Endodermal cell (in vitro differentiated cells): Measurements from ENCODE around the gene KLHL33. TPM values are rescaled to one million over a fixed set of nuclear protein-coding genes. Genes with fewer than 3 reads are reported as not detected.

Experiments used
- DNase-seq: peaks from one replicate; pipeline ENCODE4 v3.0.0-alpha.2; 2017
- H3K27ac ChIP-seq: 2 replicates; pipeline ENCODE4 v1.5.1; 2013; ENCODE audit warnings: mild to moderate bottlenecking, low read depth, low read length, moderate library complexity
- H3K27me3 ChIP-seq: 2 replicates; pipeline ENCODE4 v1.6.1; 2013; ENCODE audit warnings: mild to moderate bottlenecking, low read length, moderate library complexity; ENCODE audit not compliant: insufficient read depth, control insufficient read depth, poor library complexity, severe bottlenecking
- H3K36me3 ChIP-seq: 2 replicates; pipeline ENCODE4 v1.7.0; 2013; ENCODE audit warnings: mild to moderate bottlenecking, low read length, moderate library complexity; ENCODE audit not compliant: control insufficient read depth, insufficient read depth
- H3K4me1 ChIP-seq: one replicate; pipeline ENCODE4 v1.7.0; 2013; ENCODE audit warnings: low read length; ENCODE audit not compliant: control insufficient read depth, insufficient read depth
- H3K4me3 ChIP-seq: 2 replicates; pipeline ENCODE4 v1.5.1; 2013; ENCODE audit warnings: mild to moderate bottlenecking, low read length, moderate library complexity
- H3K9ac ChIP-seq: 2 replicates; pipeline ENCODE4 v1.6.1; 2013; ENCODE audit warnings: mild to moderate bottlenecking, low read length, moderate library complexity; ENCODE audit not compliant: poor library complexity, severe bottlenecking; ENCODE audit errors: extremely low read depth
- H3K9me3 ChIP-seq: 2 replicates; pipeline ENCODE4 v1.6.1; 2013; ENCODE audit warnings: mild to moderate bottlenecking, low read length, moderate library complexity; ENCODE audit not compliant: control insufficient read depth
- H3K27ac Mint-ChIP-seq: 2 replicates; pipeline ENCODE4 v1.8.0; 2020; ENCODE audit warnings: mixed read lengths
- H3K27me3 Mint-ChIP-seq: 2 replicates; pipeline ENCODE4 v1.8.0; 2021; ENCODE audit warnings: mild to moderate bottlenecking, mixed read lengths; ENCODE audit not compliant: insufficient read depth
- H3K36me3 Mint-ChIP-seq: 2 replicates; pipeline ENCODE4 v1.8.0; 2020; ENCODE audit warnings: low read depth, mixed read lengths
- H3K4me1 Mint-ChIP-seq: 2 replicates; pipeline ENCODE4 v1.8.0; 2020; ENCODE audit warnings: mixed read lengths
- H3K4me3 Mint-ChIP-seq: 2 replicates; pipeline ENCODE4 v1.8.0; 2020; ENCODE audit warnings: mild to moderate bottlenecking, moderate library complexity, mixed read lengths
- H3K9me3 Mint-ChIP-seq: 2 replicates; pipeline ENCODE4 v1.8.0; 2020; ENCODE audit warnings: mild to moderate bottlenecking, mixed read lengths
- CTCF ChIP-seq: fragments of 200-600 bp; sonication (generic); conservative IDR thresholded peaks from 2 replicates; pipeline ENCODE4 v1.5.0; 2021; ENCODE audit warnings: antibody characterized with exemption, mild to moderate bottlenecking
- WGBS, 2 experiments: methylation state at CpG; one replicate each; pipeline versions ENCODE4 v1.1.5 to v1.1.7; 2013; ENCODE audit warnings: missing lambda C conversion rate in 2 of 2, mixed read lengths in 1 of 2; ENCODE audit not compliant: insufficient coverage in 1 of 2, insufficient read length in 1 of 2; 5-methylcytosine and 5-hydroxymethylcytosine counted together
- total RNA-seq, 2 donors: library from RNA; stranded (reverse); fragmentation: NEBNext Ultra II Directional in 1 of 2; extraction: Animal tissue kit (Norgen Biotek cat#: 25700) in 1 of 2; gene quantifications; 2 replicates in 1 of 2; 3 replicates in 1 of 2; pipeline ENCODE4 v1.2.1, GENCODE V29; 2021

Gene KLHL33
- total RNA-seq, 2 donors from 2014 or later, result 0.09 TPM; not detected in 1

GRCh38 chr14:20377171-20377570 is 58.8 kb downstream of the KLHL33 start:
- Mint-ChIP-seq H3K4me3 (no peak overlapping the region), H3K36me3 (peaks cover 71% of the 10 kb centered on the region), H3K27ac (no peak overlapping the region), H3K27me3 (no peaks in the 10 kb centered on the region), H3K4me1 (no peaks in the 10 kb centered on the region), H3K9me3 (no peaks in the 10 kb centered on the region)
- Histone ChIP-seq H3K9ac (no peak overlapping the region), H3K27me3 (no peaks in the 10 kb centered on the region), H3K27ac (no peak overlapping the region), H3K9me3 (no peaks in the 10 kb centered on the region), H3K36me3 (peaks cover 73% of the 10 kb centered on the region), H3K4me1 (no peaks in the 10 kb centered on the region), H3K4me3 (no peak overlapping the region)
- 89% methylated on average over 2 of the region's 2 CpGs; no CpG with 5 or more reads in 1 of the 2 experiments for WGBS, 2 experiments
- no peak for DNase-seq
- no peak for TF ChIP-seq CTCF

- 90 to 93% methylated on average over 9 to 12 of the region's 12 CpGs for WGBS, 2 experiments
These were observed 59.8 kb downstream of the KLHL33 start for GRCh38 chr14:20376071-20376588.

More at GRCh38 chr14:20376071-20376588, 59.8 kb downstream of the KLHL33 start:
- H3K9me3 Mint-ChIP-seq, result no peaks in the 10 kb centered on the region
- peaks cover 71% of the 10 kb centered on the region for H3K36me3 Mint-ChIP-seq
- H3K9ac ChIP-seq, result no peak overlapping the region
- H3K27ac Mint-ChIP-seq, result no peak overlapping the region
- H3K27ac ChIP-seq, result no peak overlapping the region
- H3K4me3 Mint-ChIP-seq, result no peak overlapping the region
- no peak for TF ChIP-seq CTCF
- H3K27me3 ChIP-seq, result no peaks in the 10 kb centered on the region
- no peaks in the 10 kb centered on the region for H3K4me1 Mint-ChIP-seq
- no peaks in the 10 kb centered on the region for H3K4me1 ChIP-seq
- H3K27me3 Mint-ChIP-seq, result no peaks in the 10 kb centered on the region
- H3K36me3 ChIP-seq, result peaks cover 74% of the 10 kb centered on the region
- no peak overlapping the region for H3K4me3 ChIP-seq
- DNase-seq, result no peak
- H3K9me3 ChIP-seq, result no peaks in the 10 kb centered on the region

Other genes with a start within 250 kb of the KLHL33 start
- gene OR11G2, start 245.3 kb downstream of the KLHL33 start, total RNA-seq, result not detected
- gene OR11H6, start 212.5 kb downstream of the KLHL33 start, total RNA-seq, result not detected
- not detected for gene OR11H7, start 207.2 kb downstream of the KLHL33 start, total RNA-seq
- not detected for gene OR11H4, start 196.9 kb downstream of the KLHL33 start, total RNA-seq
- 10 to 100 TPM; 20.1 to 20.5 TPM for gene TTC5, start 130.2 kb downstream of the KLHL33 start, total RNA-seq
- gene CCNB1IP1, start 102.9 kb downstream of the KLHL33 start, total RNA-seq, result 10 to 100 TPM; 96.1 to 99.5 TPM
- gene PARP2, start 92.5 kb downstream of the KLHL33 start, total RNA-seq, result 10 to 100 TPM; 36.1 to 63.7 TPM
- gene TEP1, start 22.7 kb downstream of the KLHL33 start, total RNA-seq, result 10 to 100 TPM; 33.8 to 34.0 TPM
- 10 to 100 TPM; 44.3 to 50.7 TPM for gene OSGEP, start 18.6 kb upstream of the KLHL33 start, total RNA-seq
- gene APEX1, start 19.1 kb upstream of the KLHL33 start, total RNA-seq, result 100 to 1,000 TPM; 228 to 249 TPM
- gene PIP4P1, start 25.3 kb upstream of the KLHL33 start, total RNA-seq, result 10 to 100 TPM; 32.1 to 38.1 TPM
- 10 to 100 TPM; 52.8 to 59.8 TPM for gene PNP, start 33.2 kb upstream of the KLHL33 start, total RNA-seq
- 1 to 10 TPM in 1 of 2 donors, under 1 TPM in 1; 0.60 to 1.1 TPM for gene RNASE10, start 69.4 kb upstream of the KLHL33 start, total RNA-seq
- gene RNASE9, start 124.9 kb upstream of the KLHL33 start, total RNA-seq, result not detected
- not detected for gene RNASE11, start 151.8 kb upstream of the KLHL33 start, total RNA-seq
- not detected for gene RNASE12, start 155.2 kb upstream of the KLHL33 start, total RNA-seq
- gene OR6S1, start 205.5 kb upstream of the KLHL33 start, total RNA-seq, result not detected
- 1 to 10 TPM in 1 of 2 donors, under 1 TPM in 1; 0.73 to 1.6 TPM for gene RNASE4, start 248.4 kb upstream of the KLHL33 start, total RNA-seq